Mammary epithelial cell (primary cell): ENCODE measurements around the gene ARL8A.

Source experiments
- CTCF ChIP-seq, 2 donors: IDR thresholded peaks in 1 of 2; conservative IDR thresholded peaks in 1 of 2; 2 replicates each; pipeline ENCODE4 v1.5.1; 2011 to 2012; ENCODE audit warnings: inconsistent platforms in 2 of 2, low read length in 2 of 2, mild to moderate bottlenecking in 2 of 2, control low read depth in 1 of 2, low read depth in 1 of 2; ENCODE audit not compliant: insufficient read depth in 1 of 2; ENCODE audit errors: extremely low read depth in 1 of 2
- EZH2 ChIP-seq: IDR thresholded peaks from 2 replicates; pipeline ENCODE4 v1.6.1; 2012; ENCODE audit warnings: low read length, inconsistent platforms, borderline replicate concordance

- TF ChIP-seq CTCF (conservative IDR thresholded peaks at IDR 0.05 in 1 of 2, IDR thresholded peaks at IDR 0.05 in 1 of 2; ENCODE audit: extremely low read depth in 1 of 2, insufficient read depth in 1 of 2, low read depth in 1 of 2, low read length in 2 of 2), result no peak
- no peak for TF ChIP-seq EZH2
These were observed 33.6 kb downstream of the ARL8A start for GRCh38 chr1:202110977-202111376.
